Activated CD4-positive, alpha-beta T cell treated with anti-CD3 and anti-CD28 coated beads, Interleukin-2, amount 10 ng/mL, durations not matched to agents 24 days and 14 days (primary cell): ENCODE data around the gene CERS6. TPM values are rescaled to one million over a fixed set of nuclear protein-coding genes. Genes with fewer than 3 reads are reported as not detected.

ENCODE experiments used
- DNase-seq: peaks from one replicate; pipeline ENCODE4 v3.0.0; 2022
- H3K27ac Mint-ChIP-seq: one replicate; pipeline ENCODE4 v1.8.0; 2022; ENCODE audit warnings: mild to moderate bottlenecking, mixed read lengths
- H3K27me3 Mint-ChIP-seq: one replicate; pipeline ENCODE4 v1.8.0; 2022; ENCODE audit warnings: mixed read lengths
- H3K36me3 Mint-ChIP-seq: one replicate; pipeline ENCODE4 v1.8.0; 2022; ENCODE audit warnings: low read depth, mild to moderate bottlenecking, mixed read lengths
- H3K4me1 Mint-ChIP-seq: one replicate; pipeline ENCODE4 v1.8.0; 2021; ENCODE audit warnings: mixed read lengths
- H3K4me3 Mint-ChIP-seq: one replicate; pipeline ENCODE4 v1.8.0; 2022; ENCODE audit warnings: mild to moderate bottlenecking, moderate library complexity, mixed read lengths
- H3K9me3 Mint-ChIP-seq: one replicate; pipeline ENCODE4 v1.8.0; 2021; ENCODE audit warnings: mixed read lengths
- intact Hi-C: fragments of 100-400 bp; cut with micrococcal nuclease; formaldehyde crosslinking; loops from one replicate; pipeline ENCODE4 v1.15.1; 2023
- total RNA-seq: library from RNA; stranded (reverse); gene quantifications from 2 replicates; pipeline ENCODE4 v1.2.3, GENCODE V29; 2022

CERS6 gene
- total RNA-seq, 1 donor from 2014 or later, result 25.3 TPM

- Mint-ChIP-seq H3K4me1 (peaks cover 49% of the 10 kb centered on the region), H3K27ac (peak overlapping the region; percentile 27), H3K36me3 (peaks cover 10% of the 10 kb centered on the region), H3K27me3 (no peaks in the 10 kb centered on the region), H3K4me3 (peak overlapping the region; percentile 69), H3K9me3 (no peaks in the 10 kb centered on the region)
- no peak for DNase-seq
- intact Hi-C loops, result no loop called here
Measured at GRCh38 chr2:168466190-168466737, 10.2 kb downstream of the CERS6 start.

- Mint-ChIP-seq H3K9me3 (no peaks in the 10 kb centered on the region), H3K27ac (peak overlapping the region; percentile 27), H3K4me1 (peaks cover 44% of the 10 kb centered on the region), H3K27me3 (no peaks in the 10 kb centered on the region), H3K36me3 (peaks cover 7% of the 10 kb centered on the region), H3K4me3 (peak overlapping the region; percentile 69)
- DNase-seq, result no peak
- intact Hi-C loops, result no loop called here
Measured at GRCh38 chr2:168466834-168467565, 10.9 kb downstream of the CERS6 start.

- no peak overlapping the region for H3K27ac Mint-ChIP-seq
- H3K4me1 Mint-ChIP-seq, result peaks cover 45% of the 10 kb centered on the region
- peaks cover 9% of the 10 kb centered on the region for H3K36me3 Mint-ChIP-seq
- no peak overlapping the region for H3K4me3 Mint-ChIP-seq
- intact Hi-C loops, result no loop called here
- H3K9me3 Mint-ChIP-seq, result no peaks in the 10 kb centered on the region
- H3K27me3 Mint-ChIP-seq, result no peaks in the 10 kb centered on the region
- DNase-seq, result no peak
Measured at GRCh38 chr2:168467729-168468128, 11.7 kb downstream of the CERS6 start.

GRCh38 chr2:168468354-168468753 lies 12.3 kb downstream of the CERS6 start:
- Mint-ChIP-seq H3K4me1 (peaks cover 45% of the 10 kb centered on the region), H3K4me3 (no peak overlapping the region), H3K27ac (no peak overlapping the region), H3K9me3 (no peaks in the 10 kb centered on the region), H3K36me3 (peaks cover 9% of the 10 kb centered on the region), H3K27me3 (no peaks in the 10 kb centered on the region)
- DNase-seq, result no peak
- intact Hi-C loops, result no loop called here

GRCh38 chr2:168469281-168469988 lies 13.4 kb downstream of the CERS6 start:
- Mint-ChIP-seq H3K4me1 (peaks cover 47% of the 10 kb centered on the region), H3K27me3 (no peaks in the 10 kb centered on the region), H3K36me3 (peaks cover 12% of the 10 kb centered on the region), H3K4me3 (no peak overlapping the region), H3K27ac (no peak overlapping the region), H3K9me3 (peaks cover 3% of the 10 kb centered on the region)
- intact Hi-C loops, result no loop called here
- no peak for DNase-seq

GRCh38 chr2:168470320-168471162 lies 14.5 kb downstream of the CERS6 start:
- H3K27me3 Mint-ChIP-seq, result no peaks in the 10 kb centered on the region
- peak; percentile 41 for DNase-seq
- peaks cover 6% of the 10 kb centered on the region for H3K36me3 Mint-ChIP-seq
- peaks cover 38% of the 10 kb centered on the region for H3K4me1 Mint-ChIP-seq
- intact Hi-C loops, result no loop called here
- H3K9me3 Mint-ChIP-seq, result peaks cover 3% of the 10 kb centered on the region
- no peak overlapping the region for H3K27ac Mint-ChIP-seq
- no peak overlapping the region for H3K4me3 Mint-ChIP-seq

GRCh38 chr2:168471163-168471475 lies 15.0 kb downstream of the CERS6 start:
- H3K36me3 Mint-ChIP-seq, result peaks cover 6% of the 10 kb centered on the region

GRCh38 chr2:168475636-168476035 lies 19.6 kb downstream of the CERS6 start:
- Mint-ChIP-seq H3K27ac (no peak overlapping the region), H3K27me3 (peaks cover 2% of the 10 kb centered on the region), H3K36me3 (peaks cover 9% of the 10 kb centered on the region), H3K4me1 (peaks cover 15% of the 10 kb centered on the region), H3K4me3 (no peak overlapping the region), H3K9me3 (peaks cover 3% of the 10 kb centered on the region)
- intact Hi-C loops, result no loop called here
- DNase-seq, result no peak

More at GRCh38 chr2:168471163-168471475, 15.0 kb downstream of the CERS6 start:
- no peak overlapping the region for H3K4me3 Mint-ChIP-seq
- peaks cover 33% of the 10 kb centered on the region for H3K4me1 Mint-ChIP-seq
- no peaks in the 10 kb centered on the region for H3K27me3 Mint-ChIP-seq
- peaks cover 3% of the 10 kb centered on the region for H3K9me3 Mint-ChIP-seq
- H3K27ac Mint-ChIP-seq, result no peak overlapping the region
- DNase-seq, result no peak
- intact Hi-C loops, result no loop called here

GRCh38 chr2:168478206-168478605 lies 22.1 kb downstream of the CERS6 start:
- H3K4me1 Mint-ChIP-seq, result peaks cover 15% of the 10 kb centered on the region
- intact Hi-C loops, result no loop called here
- no peak overlapping the region for H3K27ac Mint-ChIP-seq
- H3K27me3 Mint-ChIP-seq, result peaks cover 2% of the 10 kb centered on the region
- H3K36me3 Mint-ChIP-seq, result peaks cover 7% of the 10 kb centered on the region
- peak; percentile 49 for DNase-seq
- H3K9me3 Mint-ChIP-seq, result peaks cover 3% of the 10 kb centered on the region
- no peak overlapping the region for H3K4me3 Mint-ChIP-seq

- Mint-ChIP-seq H3K9me3 (peaks cover 5% of the 10 kb centered on the region), H3K27ac (no peak overlapping the region), H3K27me3 (peaks cover 2% of the 10 kb centered on the region), H3K36me3 (peaks cover 5% of the 10 kb centered on the region), H3K4me3 (no peak overlapping the region), H3K4me1 (peaks cover 14% of the 10 kb centered on the region)
- DNase-seq, result no peak
- intact Hi-C loops, result no loop called here
Measured at GRCh38 chr2:168480356-168480755, 24.3 kb downstream of the CERS6 start.

GRCh38 chr2:168480825-168481585 lies 24.9 kb downstream of the CERS6 start:
- no peak for DNase-seq
- intact Hi-C loops, result no loop called here
- H3K4me3 Mint-ChIP-seq, result no peak overlapping the region

GRCh38 chr2:168482269-168482668 lies 26.2 kb downstream of the CERS6 start:
- H3K4me1 Mint-ChIP-seq, result peaks cover 8% of the 10 kb centered on the region
- H3K4me3 Mint-ChIP-seq, result no peak overlapping the region
- H3K27me3 Mint-ChIP-seq, result peaks cover 2% of the 10 kb centered on the region
- H3K36me3 Mint-ChIP-seq, result peaks cover 5% of the 10 kb centered on the region
- intact Hi-C loops, result no loop called here
- H3K27ac Mint-ChIP-seq, result no peak overlapping the region
- no peak for DNase-seq
- H3K9me3 Mint-ChIP-seq, result peaks cover 5% of the 10 kb centered on the region

More at GRCh38 chr2:168480825-168481585, 24.9 kb downstream of the CERS6 start:
- peaks cover 5% of the 10 kb centered on the region for H3K36me3 Mint-ChIP-seq
- peaks cover 5% of the 10 kb centered on the region for H3K9me3 Mint-ChIP-seq
- peaks cover 2% of the 10 kb centered on the region for H3K27me3 Mint-ChIP-seq
- peaks cover 14% of the 10 kb centered on the region for H3K4me1 Mint-ChIP-seq
- no peak overlapping the region for H3K27ac Mint-ChIP-seq
